Ovary (tissue), 9 donors: ENCODE data around the gene FLYWCH1. TPM values are rescaled to one million over a fixed set of nuclear protein-coding genes. Genes with fewer than 3 reads are reported as not detected.

Experiments used
- DNase-seq, 5 donors: peaks; one replicate each; pipeline ENCODE4 v3.0.0-alpha.2; 2019 to 2020
- H3K27ac ChIP-seq, 2 donors: fragments of 200-600 bp; one replicate each; pipeline versions ENCODE4 v1.5.1 to v1.8.0; 2019 to 2022
- H3K27me3 ChIP-seq: fragments of 200-600 bp; one replicate; pipeline ENCODE4 v1.8.0; 2022
- H3K36me3 ChIP-seq: fragments of 200-600 bp; sonication (generic); one replicate; pipeline ENCODE4 v1.5.1; 2019
- H3K4me1 ChIP-seq: one replicate; pipeline ENCODE4 v1.8.1; 2013; ENCODE audit warnings: mild to moderate bottlenecking, moderate library complexity; ENCODE audit not compliant: insufficient read depth
- H3K4me3 ChIP-seq: fragments of 200-600 bp; sonication (generic); one replicate; pipeline ENCODE4 v1.5.1; 2017
- H3K9me3 ChIP-seq, 2 donors: fragments of 200-600 bp in 1 of 2; sonication (generic) in 1 of 2; one replicate each; pipeline versions ENCODE4 v1.5.1 to v1.8.1; 2013 to 2019; ENCODE audit warnings: mild to moderate bottlenecking in 1 of 2, moderate library complexity in 1 of 2
- EP300 ChIP-seq: sonication (generic); formaldehyde crosslinking; IDR thresholded peaks from one replicate; pipeline ENCODE4 v1.6.1; 2017; ENCODE audit warnings: antibody characterized with exemption
- POLR2A ChIP-seq: fragments of 450-650 bp; IDR thresholded peaks from one replicate; pipeline ENCODE4 v1.6.1; 2017; ENCODE audit warnings: antibody characterized with exemption, mild to moderate bottlenecking, moderate library complexity
- WGBS, 3 donors: extraction: QIAGEN DNeasy Blood & Tissue Kit in 1 of 3; methylation state at CpG; one replicate each; pipeline versions ENCODE4 v1.1.5 to v1.1.7; 2013 to 2017; 5-methylcytosine and 5-hydroxymethylcytosine counted together
- intact Hi-C, 4 donors: fragments of 100-400 bp; cut with DNase I; formaldehyde crosslinking; loops; one replicate each; pipeline versions ENCODE4 v1.11.0 to v1.15.1; 2022 to 2023
- polyA plus RNA-seq, 2 donors: library from polyadenylated mRNA; stranded (reverse); fragments of 200-250 nt in 1 of 2; fragments of 350-450 nt in 1 of 2; fragmentation: Illumina TruSeq in 1 of 2; extraction: RNeasy Lipid Tissue Mini Kit (QIAGEN cat#74804) in 1 of 2; gene quantifications; one replicate each; pipeline ENCODE4 v1.2.3, GENCODE V29; 2013 to 2014
- total RNA-seq, 7 donors: library from RNA; depleted of rRNA in 2 of 7; stranded (reverse); fragments of >200 nt in 2 of 7; fragmentation: NEBNext Ultra II Directional in 3 of 7; extraction: Animal tissue kit (Norgen Biotek cat#: 25700) in 3 of 7; gene quantifications; one replicate each; pipeline versions ENCODE4 v1.1.0 to v1.2.4, GENCODE V29; 2016 to 2023
- TF ChIP-seq, protein P1 (sequence below), 3 donors: fragments of 450-650 bp in 2 of 3; fragments of 200-600 bp in 1 of 3; IDR thresholded peaks; one replicate each; pipeline versions ENCODE4 v1.5.1 to v1.8.0; 2016 to 2022; ENCODE audit warnings: antibody characterized with exemption in 3 of 3, mild to moderate bottlenecking in 1 of 3
- donor health status: DM: no; HTN: no; CAD: no; lungs with moderate emphysema.
- donor health status: DM: no; HTN: no; CAD: no.
- donor health status: Bipolar disorder and iron deficiency.
- donor health status: DM: yes; HTN: yes; CAD: no.
- donor health status: DM: no; HTN: no; CAD: no.
- donor health status: DM: yes; HTN: yes; CAD: no.

FLYWCH1 gene
- total and polyA plus RNA-seq, 9 donors, result 2.2 to 66.9 (median 39.0) TPM

- 86 to 93% (median 88%) methylated on average over 10 to 15 of the region's 15 CpGs for WGBS, 3 donors
- intact Hi-C loops, result no loop called here
- no peak overlapping the region for H3K27ac ChIP-seq
- DNase-seq, result no peak
- peaks cover 6% of the 10 kb centered on the region for H3K27me3 ChIP-seq
- H3K36me3 ChIP-seq, result no peaks in the 10 kb centered on the region
- TF ChIP-seq POLR2A (no peak), EP300 (no peak)
- TF ChIP-seq, protein P1, sequence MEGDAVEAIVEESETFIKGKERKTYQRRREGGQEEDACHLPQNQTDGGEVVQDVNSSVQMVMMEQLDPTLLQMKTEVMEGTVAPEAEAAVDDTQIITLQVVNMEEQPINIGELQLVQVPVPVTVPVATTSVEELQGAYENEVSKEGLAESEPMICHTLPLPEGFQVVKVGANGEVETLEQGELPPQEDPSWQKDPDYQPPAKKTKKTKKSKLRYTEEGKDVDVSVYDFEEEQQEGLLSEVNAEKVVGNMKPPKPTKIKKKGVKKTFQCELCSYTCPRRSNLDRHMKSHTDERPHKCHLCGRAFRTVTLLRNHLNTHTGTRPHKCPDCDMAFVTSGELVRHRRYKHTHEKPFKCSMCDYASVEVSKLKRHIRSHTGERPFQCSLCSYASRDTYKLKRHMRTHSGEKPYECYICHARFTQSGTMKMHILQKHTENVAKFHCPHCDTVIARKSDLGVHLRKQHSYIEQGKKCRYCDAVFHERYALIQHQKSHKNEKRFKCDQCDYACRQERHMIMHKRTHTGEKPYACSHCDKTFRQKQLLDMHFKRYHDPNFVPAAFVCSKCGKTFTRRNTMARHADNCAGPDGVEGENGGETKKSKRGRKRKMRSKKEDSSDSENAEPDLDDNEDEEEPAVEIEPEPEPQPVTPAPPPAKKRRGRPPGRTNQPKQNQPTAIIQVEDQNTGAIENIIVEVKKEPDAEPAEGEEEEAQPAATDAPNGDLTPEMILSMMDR (IDR thresholded peaks at IDR 0.05), result no peak
- no peaks in the 10 kb centered on the region for H3K9me3 ChIP-seq
- no peak overlapping the region for H3K4me3 ChIP-seq
- H3K4me1 ChIP-seq, result peaks cover 3% of the 10 kb centered on the region
Measured at GRCh38 chr16:2974319-2975056, 62.8 kb downstream of the FLYWCH1 start.

DNA sequence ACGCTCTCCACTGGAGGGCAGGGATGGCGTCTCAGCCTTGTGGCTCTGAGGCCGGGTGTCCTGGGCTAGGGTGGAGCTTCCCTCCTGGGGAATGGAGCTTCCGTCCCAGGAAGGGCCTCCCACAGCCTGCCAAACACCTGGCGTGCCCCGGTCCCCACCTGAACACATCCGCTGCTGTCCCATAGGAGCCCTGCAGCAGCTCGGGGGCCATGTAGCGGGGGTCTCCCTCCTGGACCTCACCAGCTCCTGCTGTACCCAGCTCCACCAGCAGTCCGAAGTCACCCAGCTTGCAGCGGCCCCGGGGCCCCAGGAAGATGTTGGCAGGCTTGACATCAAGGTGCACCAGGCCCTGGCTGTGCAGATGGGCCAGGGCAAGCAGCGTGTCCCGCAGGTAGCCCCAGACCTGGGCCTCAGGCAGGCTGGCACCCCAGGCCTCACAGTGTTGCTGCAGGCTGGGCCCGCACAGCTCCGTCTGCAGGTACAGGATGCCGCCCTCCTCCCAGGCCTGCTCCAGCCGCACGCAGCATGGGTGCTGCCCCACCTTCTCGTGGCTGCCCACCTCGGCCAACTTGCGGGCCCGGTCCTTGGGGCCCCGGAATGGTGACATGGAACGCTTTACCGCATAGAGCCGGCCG lies 63.5 kb downstream of the FLYWCH1 start:
- Histone ChIP-seq H3K36me3 (no peaks in the 10 kb centered on the region), H3K4me1 (no peaks in the 10 kb centered on the region), H3K4me3 (no peak overlapping the region), H3K27me3 (peaks cover 1% of the 10 kb centered on the region), H3K9me3 (no peaks in the 10 kb centered on the region), H3K27ac (no peak overlapping the region)
- intact Hi-C loops, result no loop called here
- 92 to 94% (median 93%) methylated on average over 24 to 28 of the region's 28 CpGs for WGBS, 3 donors
- TF ChIP-seq, protein P1 (IDR thresholded peaks at IDR 0.05), result no peak
- TF ChIP-seq POLR2A (no peak), EP300 (no peak)
- no peak for DNase-seq

DNA sequence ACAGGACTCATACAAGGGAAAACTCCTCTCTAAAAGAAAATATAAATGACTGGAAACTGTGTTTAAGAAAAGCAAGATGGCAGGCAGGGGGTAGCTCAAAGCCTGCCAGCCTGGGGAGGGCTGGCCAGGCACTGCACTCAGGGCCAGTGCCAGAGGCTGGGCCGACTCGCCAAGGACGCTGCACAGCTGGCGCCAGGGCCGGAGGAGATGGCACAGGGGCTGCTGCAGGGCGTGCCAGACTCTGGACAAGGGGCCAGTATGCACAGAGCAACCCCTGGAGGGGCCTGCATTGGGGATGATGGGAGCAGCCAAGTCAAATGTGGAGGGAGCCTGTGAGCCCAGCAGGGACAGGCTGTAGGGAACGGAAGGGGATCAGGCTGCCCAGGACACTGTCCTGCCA lies 64.5 kb downstream of the FLYWCH1 start:
- no peaks in the 10 kb centered on the region for H3K9me3 ChIP-seq
- no peak overlapping the region for H3K4me3 ChIP-seq
- H3K27me3 ChIP-seq, result no peaks in the 10 kb centered on the region
- no peaks in the 10 kb centered on the region for H3K36me3 ChIP-seq
- intact Hi-C loops, result no loop called here
- DNase-seq, result no peak
- peaks cover 4% of the 10 kb centered on the region for H3K4me1 ChIP-seq
- WGBS, 3 donors, result 85 to 92% (median 89%) methylated on average over 7 of the region's 7 CpGs
- TF ChIP-seq POLR2A, result no peak
- no peak for TF ChIP-seq EP300
- TF ChIP-seq, protein P1 (IDR thresholded peaks at IDR 0.05), result no peak
- H3K27ac ChIP-seq, result no peak overlapping the region

DNA sequence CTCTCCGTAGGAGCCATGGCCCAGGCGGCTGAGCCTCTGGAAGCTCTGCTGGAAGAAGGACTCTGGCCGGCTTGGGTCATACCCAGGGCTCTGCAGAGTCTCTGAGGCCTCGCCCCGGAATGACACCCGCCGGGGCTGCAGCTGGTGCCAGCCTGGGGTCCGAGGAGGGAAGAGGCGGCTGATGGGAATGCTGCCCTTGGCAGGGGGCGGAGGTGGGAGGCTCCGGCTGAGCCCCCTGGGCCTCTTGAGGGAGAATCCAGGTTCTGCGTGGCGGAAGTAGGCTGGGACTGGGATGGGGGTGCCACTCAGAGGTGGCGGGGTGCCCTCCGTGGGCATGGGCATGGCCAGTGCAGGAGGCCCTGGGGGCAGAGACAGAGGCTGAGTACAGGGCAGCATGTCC lies 64.9 kb downstream of the FLYWCH1 start:
- intact Hi-C loops, result no loop called here
- H3K4me1 ChIP-seq, result peaks cover 6% of the 10 kb centered on the region
- H3K36me3 ChIP-seq, result no peaks in the 10 kb centered on the region
- H3K4me3 ChIP-seq, result no peak overlapping the region
- no peaks in the 10 kb centered on the region for H3K9me3 ChIP-seq
- 91 to 93% (median 92%) methylated on average over 13 to 15 of the region's 15 CpGs for whole genome bisulfite sequencing, 3 donors
- DNase-seq, result no peak
- no peaks in the 10 kb centered on the region for H3K27me3 ChIP-seq
- no peak overlapping the region for H3K27ac ChIP-seq
- no peak for TF ChIP-seq EP300
- TF ChIP-seq POLR2A, result no peak
- TF ChIP-seq, protein P1 (IDR thresholded peaks at IDR 0.05), result no peak
